SJCRH30 (cell line): Measurements from ENCODE around the gene MYT1. TPM values are rescaled to one million over a fixed set of nuclear protein-coding genes. Genes with fewer than 3 reads are reported as not detected.

Experiments used
- DNase-seq, 2 experiments: peaks; one replicate each; pipeline ENCODE4 v3.0.0-alpha.2; 2015 to 2020
- H3K27ac ChIP-seq: fragments of 250-450 bp; sonication (Bioruptor Pico); 2 replicates; pipeline ENCODE4 v1.5.1; 2020; ENCODE audit warnings: mild to moderate bottlenecking, moderate library complexity
- H3K27me3 ChIP-seq: fragments of 250-450 bp; sonication (Bioruptor Pico); 2 replicates; pipeline ENCODE4 v1.5.1; 2020; ENCODE audit warnings: mild to moderate bottlenecking, moderate library complexity
- H3K36me3 ChIP-seq: fragments of 250-450 bp; sonication (Bioruptor Pico); 2 replicates; pipeline ENCODE4 v1.5.1; 2020; ENCODE audit warnings: mild to moderate bottlenecking, moderate library complexity
- H3K4me1 ChIP-seq: fragments of 250-450 bp; sonication (Bioruptor Pico); 2 replicates; pipeline ENCODE4 v1.5.1; 2020; ENCODE audit warnings: mild to moderate bottlenecking, moderate library complexity
- H3K4me3 ChIP-seq: fragments of 250-450 bp; sonication (Bioruptor Pico); 2 replicates; pipeline ENCODE4 v1.5.1; 2020; ENCODE audit warnings: mild to moderate bottlenecking, moderate library complexity
- H3K9me3 ChIP-seq: fragments of 250-450 bp; sonication (Bioruptor Pico); replicated peaks from 2 replicates; pipeline ENCODE4 v1.5.1; 2020; ENCODE audit warnings: mild to moderate bottlenecking, moderate library complexity
- total RNA-seq: library from RNA; depleted of rRNA; stranded (reverse); fragments of >200 nt; shearing (Covaris generic); gene quantifications from 2 replicates; pipeline ENCODE4 v1.2.3, GENCODE V29; 2014

Gene MYT1
- total RNA-seq, 1 experiment from 2014 or later = not detected

GRCh38 chr20:64146301-64146935 is 17.8 kb upstream of the MYT1 start:
- no peaks in the 10 kb centered on the region for H3K36me3 ChIP-seq
- peaks cover 7% of the 10 kb centered on the region; the same call in 1 of the 2 replicates for H3K27me3 ChIP-seq
- H3K27ac ChIP-seq = no peak overlapping the region
- no peaks in the 10 kb centered on the region for H3K4me1 ChIP-seq
- peaks cover 12% of the 10 kb centered on the region; the same call in 1 of the 2 replicates for H3K9me3 ChIP-seq
- H3K4me3 ChIP-seq = no peak overlapping the region
- no peak for DNase-seq

GRCh38 chr20:64146936-64147477 is 17.2 kb upstream of the MYT1 start:
- H3K36me3 ChIP-seq = no peaks in the 10 kb centered on the region
- H3K27me3 ChIP-seq = peaks cover 6% of the 10 kb centered on the region; the same call in 1 of the 2 replicates
- H3K27ac ChIP-seq = no peak overlapping the region
- no peaks in the 10 kb centered on the region for H3K4me1 ChIP-seq
- H3K4me3 ChIP-seq = no peak overlapping the region
- H3K9me3 ChIP-seq = peaks cover 12% of the 10 kb centered on the region; the same call in 1 of the 2 replicates
- no peak for DNase-seq

- H3K4me3 ChIP-seq = no peak overlapping the region
- H3K36me3 ChIP-seq = no peaks in the 10 kb centered on the region
- H3K4me1 ChIP-seq = no peaks in the 10 kb centered on the region
- H3K9me3 ChIP-seq = peaks cover 12% of the 10 kb centered on the region; the same call in 1 of the 2 replicates
- DNase-seq = no peak
- no peak overlapping the region for H3K27ac ChIP-seq
- 0 out of 2 replicates have a peak, but pooled peaks cover 4% of the 10 kb centered on the region for H3K27me3 ChIP-seq
Measured at GRCh38 chr20:64148581-64148980, 15.7 kb upstream of the MYT1 start.

GRCh38 chr20:64149141-64149540 is 15.1 kb upstream of the MYT1 start:
- no peak overlapping the region for H3K4me3 ChIP-seq
- H3K27me3 ChIP-seq = 0 out of 2 replicates have a peak, but pooled peaks cover 4% of the 10 kb centered on the region
- DNase-seq = no peak
- peaks cover 12% of the 10 kb centered on the region; the same call in 1 of the 2 replicates for H3K9me3 ChIP-seq
- no peaks in the 10 kb centered on the region for H3K4me1 ChIP-seq
- no peak overlapping the region for H3K27ac ChIP-seq
- H3K36me3 ChIP-seq = no peaks in the 10 kb centered on the region

GRCh38 chr20:64149809-64150560 is 14.3 kb upstream of the MYT1 start:
- no peak for DNase-seq
- Histone ChIP-seq H3K4me1 (no peaks in the 10 kb centered on the region), H3K27me3 (0 out of 2 replicates have a peak, but pooled peaks cover 4% of the 10 kb centered on the region), H3K9me3 (peaks cover 8% of the 10 kb centered on the region; the same call in 1 of the 2 replicates), H3K27ac (no peak overlapping the region), H3K36me3 (no peaks in the 10 kb centered on the region), H3K4me3 (no peak overlapping the region)

- no peaks in the 10 kb centered on the region for H3K4me1 ChIP-seq
- DNase-seq = no peak
Measured at GRCh38 chr20:64150756-64151632, 13.3 kb upstream of the MYT1 start.

GRCh38 chr20:64151633-64152530 is 12.4 kb upstream of the MYT1 start:
- Histone ChIP-seq H3K4me1 (no peaks in the 10 kb centered on the region), H3K27ac (no peak overlapping the region), H3K27me3 (0 out of 2 replicates have a peak, but pooled peaks cover 4% of the 10 kb centered on the region), H3K4me3 (no peak overlapping the region), H3K36me3 (no peaks in the 10 kb centered on the region), H3K9me3 (no peaks in the 10 kb centered on the region)
- DNase-seq = no peak

More at GRCh38 chr20:64150756-64151632, 13.3 kb upstream of the MYT1 start:
- H3K36me3 ChIP-seq = no peaks in the 10 kb centered on the region
- H3K4me3 ChIP-seq = no peak overlapping the region
- 0 out of 2 replicates have a peak, but pooled peaks cover 4% of the 10 kb centered on the region for H3K27me3 ChIP-seq
- no peaks in the 10 kb centered on the region for H3K9me3 ChIP-seq
- H3K27ac ChIP-seq = no peak overlapping the region

- H3K9me3 ChIP-seq = no peaks in the 10 kb centered on the region
- no peak overlapping the region for H3K4me3 ChIP-seq
- H3K27me3 ChIP-seq = 0 out of 2 replicates have a peak, but pooled peaks cover 4% of the 10 kb centered on the region
- H3K27ac ChIP-seq = no peak overlapping the region
- no peaks in the 10 kb centered on the region for H3K36me3 ChIP-seq
- DNase-seq = no peak
- H3K4me1 ChIP-seq = no peaks in the 10 kb centered on the region
Measured at GRCh38 chr20:64152906-64153305, 11.3 kb upstream of the MYT1 start.

GRCh38 chr20:64153410-64153809 is 10.8 kb upstream of the MYT1 start:
- Histone ChIP-seq H3K4me1 (no peaks in the 10 kb centered on the region), H3K27me3 (0 out of 2 replicates have a peak, but pooled peaks cover 4% of the 10 kb centered on the region), H3K36me3 (no peaks in the 10 kb centered on the region), H3K27ac (no peak overlapping the region), H3K4me3 (no peak overlapping the region), H3K9me3 (no peaks in the 10 kb centered on the region)
- no peak for DNase-seq

- DNase-seq = no peak
- Histone ChIP-seq H3K27ac (no peak overlapping the region), H3K9me3 (no peaks in the 10 kb centered on the region), H3K4me1 (no peaks in the 10 kb centered on the region), H3K4me3 (no peak overlapping the region), H3K36me3 (no peaks in the 10 kb centered on the region), H3K27me3 (0 out of 2 replicates have a peak, but pooled peaks cover 1% of the 10 kb centered on the region)
Measured at GRCh38 chr20:64153861-64154589, 10.2 kb upstream of the MYT1 start.

GRCh38 chr20:64154590-64155257 is 9.5 kb upstream of the MYT1 start:
- Histone ChIP-seq H3K4me1 (no peaks in the 10 kb centered on the region), H3K27me3 (no peaks in the 10 kb centered on the region), H3K4me3 (no peak overlapping the region), H3K27ac (no peak overlapping the region), H3K9me3 (no peaks in the 10 kb centered on the region), H3K36me3 (no peaks in the 10 kb centered on the region)
- no peak for DNase-seq

GRCh38 chr20:64155258-64156135 is 8.8 kb upstream of the MYT1 start:
- Histone ChIP-seq H3K36me3 (no peaks in the 10 kb centered on the region), H3K4me1 (no peaks in the 10 kb centered on the region), H3K27ac (no peak overlapping the region)

More at GRCh38 chr20:64155258-64156135, 8.8 kb upstream of the MYT1 start:
- DNase-seq = no peak
- H3K27me3 ChIP-seq = no peaks in the 10 kb centered on the region; the same call in 1 of the 2 replicates
- H3K4me3 ChIP-seq = no peak overlapping the region
- H3K9me3 ChIP-seq = no peaks in the 10 kb centered on the region
